ENCODE data around the gene PTPN13.

- TF ChIP-seq CTCF (IDR thresholded peaks at IDR 0.05), result no peak
- no peak for TF ChIP-seq POLR2A (IDR thresholded peaks at IDR 0.05)
Measured at GRCh38 chr4:86686741-86687140, 92.6 kb downstream of the PTPN13 start.
